ENCODE measurements around the gene FOXG1. TPM values are rescaled to one million over a fixed set of nuclear protein-coding genes. Genes with fewer than 3 reads are reported as not detected.

FOXG1 gene
- total RNA-seq, 1 experiment from 2014 or later: 0.29 TPM

- DNase-seq (ENCODE audit: low spot score): no peak
These were observed 10.1 kb downstream of the FOXG1 start for GRCh38 chr14:28776482-28777266.

GRCh38 chr14:28777471-28778137 is 11.0 kb downstream of the FOXG1 start:
- no peak for DNase-seq (ENCODE audit: low spot score)

DNA sequence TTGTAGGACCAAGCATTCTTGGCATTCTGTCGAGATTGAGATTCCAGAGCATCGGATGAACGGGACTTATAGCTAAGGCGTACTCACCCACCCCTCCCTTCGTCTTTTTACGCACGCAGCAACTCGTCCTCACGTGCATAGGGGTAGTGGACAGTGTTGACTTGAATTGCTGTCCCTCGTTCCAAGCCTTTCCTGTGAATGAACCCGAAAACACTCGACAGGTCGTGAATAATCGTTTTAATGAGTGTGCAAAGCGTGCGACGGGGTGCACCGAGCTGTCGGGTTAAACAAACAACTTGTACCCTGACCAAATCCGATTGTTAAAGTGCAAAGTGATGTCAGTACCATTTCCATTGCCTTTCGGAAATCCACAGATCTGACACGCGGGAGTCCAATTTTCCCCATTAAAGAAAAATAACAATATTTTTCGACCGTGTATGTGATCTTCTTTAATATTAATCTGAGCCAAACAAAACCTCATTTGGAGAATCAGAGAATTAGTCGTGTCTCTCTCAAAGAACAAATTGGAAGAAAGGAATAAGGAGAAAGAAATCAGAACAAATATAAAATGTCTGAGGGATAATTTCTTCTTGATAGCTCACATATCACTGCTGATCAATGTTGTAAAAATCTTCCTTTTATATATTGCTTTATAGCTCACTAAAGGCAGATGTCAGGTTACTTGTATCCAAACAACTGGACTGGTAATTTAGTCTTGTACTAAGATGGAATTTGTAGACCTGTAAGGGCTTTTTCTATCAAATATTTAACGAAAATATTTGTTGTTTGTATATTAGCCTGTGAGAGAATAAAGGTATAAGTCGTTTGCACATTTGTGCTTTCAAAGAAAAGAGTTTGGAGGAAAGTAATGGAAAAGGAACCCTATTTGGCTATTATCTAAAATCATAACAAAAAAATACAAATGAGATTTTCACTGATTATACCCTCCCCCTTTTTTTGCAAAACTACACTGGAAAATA is 11.8 kb downstream of the FOXG1 start:
- DNase-seq (ENCODE audit: low spot score): no peak

GRCh38 chr14:28779456-28779855 is 12.9 kb downstream of the FOXG1 start:
- DNase-seq (ENCODE audit: low spot score): no peak

- no peak for DNase-seq (ENCODE audit: low spot score)
These were observed 14.5 kb downstream of the FOXG1 start for GRCh38 chr14:28780843-28781820.

DNA sequence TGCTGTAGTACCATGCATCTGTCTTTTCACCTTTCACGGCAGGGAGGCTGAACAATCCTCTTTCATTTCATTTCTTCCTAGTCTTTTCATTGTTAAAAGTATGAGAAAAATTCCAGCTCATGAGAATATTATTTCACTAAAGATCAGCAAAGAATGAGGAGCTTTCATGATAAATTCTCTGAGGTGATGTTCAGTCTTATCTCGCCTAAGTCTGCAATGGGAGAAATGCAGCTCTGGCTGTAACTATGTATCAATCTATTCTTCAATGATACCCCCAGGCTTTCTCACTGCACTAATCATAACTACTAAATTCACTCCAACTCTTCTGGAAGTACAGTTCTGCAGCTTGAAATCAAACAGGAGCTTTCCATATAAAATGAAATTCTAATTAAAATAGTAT is 15.7 kb downstream of the FOXG1 start:
- no peak for DNase-seq (ENCODE audit: low spot score)

- DNase-seq (ENCODE audit: low spot score): no peak
These were observed 17.1 kb downstream of the FOXG1 start for GRCh38 chr14:28783664-28784063.

DNA sequence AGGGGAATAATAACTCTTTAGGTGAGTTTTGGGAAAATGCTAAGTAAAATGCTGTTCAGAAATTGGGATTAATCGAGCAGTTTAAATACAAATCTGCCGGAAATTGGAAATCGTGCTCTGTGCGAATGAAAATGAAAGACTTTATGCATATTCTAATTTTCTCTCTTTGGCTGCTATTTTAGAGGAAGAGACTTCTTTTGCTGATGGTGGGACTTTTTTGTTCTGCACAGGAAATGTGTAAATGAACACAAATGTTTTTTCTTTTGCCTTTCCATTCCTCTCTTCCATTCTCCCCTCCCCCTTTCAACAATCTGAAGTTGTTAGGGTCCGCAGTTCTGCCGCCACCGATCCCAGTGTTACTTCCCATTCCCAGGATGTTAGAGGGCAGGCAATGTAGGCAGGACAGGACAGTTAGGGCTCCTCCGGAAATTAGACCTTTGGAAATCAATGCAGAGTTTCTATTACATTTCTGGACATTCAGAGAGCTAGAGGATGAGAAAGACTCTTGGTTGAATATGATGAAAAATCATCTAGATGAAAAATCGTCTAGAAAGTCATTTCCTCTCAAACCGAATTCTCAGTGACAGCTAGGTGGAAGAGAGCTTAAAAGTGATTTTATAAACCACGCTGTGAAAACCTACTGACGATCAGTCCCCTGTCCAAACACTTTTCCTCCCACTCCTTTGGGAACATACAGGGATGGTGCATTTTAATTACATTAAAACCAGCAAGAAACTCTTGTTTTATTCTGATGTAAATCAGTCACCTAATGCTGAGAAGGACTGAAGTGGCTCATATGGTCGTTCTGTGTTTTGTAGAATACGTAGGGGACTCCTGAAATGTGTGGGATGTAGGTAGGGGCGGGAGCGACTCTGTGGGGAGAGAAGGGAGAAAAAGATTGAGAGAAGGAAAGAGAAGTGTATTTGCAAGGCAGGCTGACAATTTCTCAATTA is 17.8 kb downstream of the FOXG1 start:
- no peak for DNase-seq (ENCODE audit: low spot score)

- peak; percentile 55 for DNase-seq (ENCODE audit: low spot score)
These were observed 18.7 kb downstream of the FOXG1 start for GRCh38 chr14:28785096-28785952.

- DNase-seq (ENCODE audit: low spot score): no peak
These were observed 40.9 kb downstream of the FOXG1 start for GRCh38 chr14:28807518-28807917.

DNA sequence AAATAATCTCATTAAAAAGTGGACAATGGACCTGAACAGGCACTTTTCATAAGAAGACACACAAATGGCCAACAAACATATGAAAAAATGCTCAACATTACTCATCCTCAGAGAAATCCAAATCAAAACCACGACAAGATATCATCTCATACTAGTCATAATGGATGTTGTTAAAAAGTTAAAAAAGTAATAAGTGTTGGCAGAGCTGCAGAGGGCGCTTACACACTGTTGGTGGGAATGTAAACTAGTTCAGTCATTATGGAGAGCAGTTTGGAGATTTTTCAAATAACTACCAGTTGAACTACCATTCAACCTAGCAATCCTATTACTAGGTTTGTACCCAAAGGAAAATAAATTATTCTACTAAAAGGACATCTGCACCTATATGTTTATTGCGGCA is 47.2 kb downstream of the FOXG1 start:
- DNase-seq (ENCODE audit: low spot score): no peak
